ENCODE results near the gene PEX5L. TPM values are rescaled to one million over a fixed set of nuclear protein-coding genes. Genes with fewer than 3 reads are reported as not detected.
A peak's percentile ranks its signal among the peaks of the same experiment; 100 is the strongest.

Gene PEX5L
- total RNA-seq, 1 experiment from 2014 or later: 0.47 TPM

DNA sequence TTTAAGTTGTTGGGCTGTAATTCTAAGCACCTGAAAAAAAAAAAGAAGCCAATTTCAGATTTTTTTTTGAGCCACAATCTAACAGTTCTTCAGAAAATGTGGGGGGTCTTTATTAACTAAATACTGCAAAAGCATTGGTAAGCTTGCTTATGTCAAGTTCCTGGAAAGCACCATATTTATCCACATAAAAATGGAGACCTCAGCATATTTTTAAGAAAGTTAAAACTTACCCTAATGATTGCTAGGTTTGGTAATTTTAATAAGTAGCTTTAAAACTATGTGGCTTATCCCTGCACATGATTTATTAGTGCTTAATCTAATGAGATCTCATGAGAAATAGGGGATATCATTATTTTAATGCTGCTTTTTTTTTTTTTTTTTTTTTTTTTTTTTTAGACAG, 227.1 kb downstream of the PEX5L start:
- H3K36me3 Mint-ChIP-seq (ENCODE audit: insufficient read depth, unreplicated experiment): no peaks in the 10 kb centered on the region
- H3K4me1 Mint-ChIP-seq (ENCODE audit: insufficient read depth, unreplicated experiment): peaks cover 15% of the 10 kb centered on the region
- ChIA-PET POLR2A (no interaction called here), CTCF (interaction anchor here (0.6 to 1.1 kb wide), 4 partner anchors 59 to 788 kb away, joined by 3 to 5 read pairs (median 4); no protein-coding TSS in a partner anchor)
- H3K4me3 Mint-ChIP-seq (ENCODE audit: unreplicated experiment): no peak overlapping the region
- TF ChIP-seq, protein P1, sequence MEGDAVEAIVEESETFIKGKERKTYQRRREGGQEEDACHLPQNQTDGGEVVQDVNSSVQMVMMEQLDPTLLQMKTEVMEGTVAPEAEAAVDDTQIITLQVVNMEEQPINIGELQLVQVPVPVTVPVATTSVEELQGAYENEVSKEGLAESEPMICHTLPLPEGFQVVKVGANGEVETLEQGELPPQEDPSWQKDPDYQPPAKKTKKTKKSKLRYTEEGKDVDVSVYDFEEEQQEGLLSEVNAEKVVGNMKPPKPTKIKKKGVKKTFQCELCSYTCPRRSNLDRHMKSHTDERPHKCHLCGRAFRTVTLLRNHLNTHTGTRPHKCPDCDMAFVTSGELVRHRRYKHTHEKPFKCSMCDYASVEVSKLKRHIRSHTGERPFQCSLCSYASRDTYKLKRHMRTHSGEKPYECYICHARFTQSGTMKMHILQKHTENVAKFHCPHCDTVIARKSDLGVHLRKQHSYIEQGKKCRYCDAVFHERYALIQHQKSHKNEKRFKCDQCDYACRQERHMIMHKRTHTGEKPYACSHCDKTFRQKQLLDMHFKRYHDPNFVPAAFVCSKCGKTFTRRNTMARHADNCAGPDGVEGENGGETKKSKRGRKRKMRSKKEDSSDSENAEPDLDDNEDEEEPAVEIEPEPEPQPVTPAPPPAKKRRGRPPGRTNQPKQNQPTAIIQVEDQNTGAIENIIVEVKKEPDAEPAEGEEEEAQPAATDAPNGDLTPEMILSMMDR (IDR thresholded peaks at IDR 0.05; ENCODE audit: unreplicated experiment): no peak
- H3K27ac Mint-ChIP-seq (ENCODE audit: low read depth, unreplicated experiment): no peak overlapping the region
- H3K27me3 Mint-ChIP-seq (ENCODE audit: insufficient read depth, unreplicated experiment): no peaks in the 10 kb centered on the region
- H3K9me3 Mint-ChIP-seq (ENCODE audit: unreplicated experiment): no peaks in the 10 kb centered on the region
- intact Hi-C loops (cut with micrococcal nuclease): loop anchor here (2.0 to 5.0 kb wide), 2 partner anchors 41 to 57 kb away; no protein-coding TSS in a partner anchor
- no peak for DNase-seq (ENCODE audit: unreplicated experiment)
- no TSS peak for BruUV-seq (replicated peaks)

DNA sequence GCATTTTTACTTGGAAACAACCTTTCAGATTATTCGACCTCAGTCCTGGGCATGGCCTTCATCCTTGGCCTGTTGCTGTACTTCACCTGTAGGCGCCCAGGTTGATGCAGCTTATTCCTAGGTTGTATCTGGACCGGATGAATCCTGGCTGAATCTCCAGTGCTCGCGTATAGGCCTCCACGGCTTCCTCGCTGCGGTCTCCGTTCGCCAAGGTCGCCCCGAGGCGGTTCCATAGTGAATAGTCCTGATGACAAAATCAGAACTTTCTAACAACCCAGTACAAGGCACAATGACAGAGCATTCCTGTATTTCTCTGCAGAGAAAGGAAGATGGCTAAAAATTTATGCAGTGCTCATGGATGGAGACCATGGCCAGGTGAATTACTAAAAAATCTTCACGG, 229.1 kb downstream of the PEX5L start:
- H3K9me3 Mint-ChIP-seq (ENCODE audit: unreplicated experiment): no peaks in the 10 kb centered on the region
- peaks cover 15% of the 10 kb centered on the region for H3K4me1 Mint-ChIP-seq (ENCODE audit: insufficient read depth, unreplicated experiment)
- no peak overlapping the region for H3K4me3 Mint-ChIP-seq (ENCODE audit: unreplicated experiment)
- H3K36me3 Mint-ChIP-seq (ENCODE audit: insufficient read depth, unreplicated experiment): no peaks in the 10 kb centered on the region
- intact Hi-C loops (cut with micrococcal nuclease): no loop called here
- no peak for DNase-seq (ENCODE audit: unreplicated experiment)
- no peak overlapping the region for H3K27ac Mint-ChIP-seq (ENCODE audit: low read depth, unreplicated experiment)
- no peaks in the 10 kb centered on the region for H3K27me3 Mint-ChIP-seq (ENCODE audit: insufficient read depth, unreplicated experiment)
- CTCF ChIA-PET: no interaction called here
- TF ChIP-seq, protein P1 (IDR thresholded peaks at IDR 0.05; ENCODE audit: unreplicated experiment): no peak
- POLR2A ChIA-PET: no interaction called here
- no TSS peak for BruUV-seq (replicated peaks)

DNA sequence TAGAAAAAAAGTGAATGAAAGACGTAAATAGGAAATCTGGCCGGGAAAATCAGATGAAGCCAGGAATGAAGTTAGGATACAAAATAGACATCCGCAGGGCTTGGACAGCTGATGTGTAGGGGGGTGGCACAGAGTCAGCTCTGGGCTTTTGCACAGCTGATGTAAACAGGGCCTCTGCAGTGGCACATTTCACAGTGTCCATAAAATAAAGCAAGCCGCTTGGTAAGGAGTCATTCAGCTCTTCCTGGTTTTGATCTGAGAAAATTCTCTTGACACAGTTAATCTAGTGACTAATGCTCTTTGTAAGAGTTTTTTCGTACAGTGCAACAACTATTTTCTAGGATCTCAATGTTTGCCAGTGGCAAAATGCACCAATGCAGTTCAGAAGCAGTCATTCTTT, 230.6 kb downstream of the PEX5L start:
- no peak overlapping the region for H3K27ac Mint-ChIP-seq (ENCODE audit: low read depth, unreplicated experiment)
- H3K4me1 Mint-ChIP-seq (ENCODE audit: insufficient read depth, unreplicated experiment): peaks cover 10% of the 10 kb centered on the region
- no peaks in the 10 kb centered on the region for H3K9me3 Mint-ChIP-seq (ENCODE audit: unreplicated experiment)
- H3K36me3 Mint-ChIP-seq (ENCODE audit: insufficient read depth, unreplicated experiment): no peaks in the 10 kb centered on the region
- BruUV-seq (replicated peaks): no TSS peak
- TF ChIP-seq, protein P1 (IDR thresholded peaks at IDR 0.05; ENCODE audit: unreplicated experiment): no peak
- DNase-seq (ENCODE audit: unreplicated experiment): peak; percentile 12
- intact Hi-C loops (cut with micrococcal nuclease): no loop called here
- no peak overlapping the region for H3K4me3 Mint-ChIP-seq (ENCODE audit: unreplicated experiment)
- no peaks in the 10 kb centered on the region for H3K27me3 Mint-ChIP-seq (ENCODE audit: insufficient read depth, unreplicated experiment)
- CTCF ChIA-PET: interaction anchor here (0.5 kb wide), 1 partner anchor 123 kb away, joined by 3 read pairs; no protein-coding TSS in a partner anchor
- POLR2A ChIA-PET: interaction anchor here (0.6 kb wide), 1 partner anchor 156 kb away, joined by 3 read pairs; no protein-coding TSS in a partner anchor

- CTCF ChIA-PET: interaction anchor here (0.8 to 1.1 kb wide), 3 partner anchors 9 to 42 kb away, joined by 3 to 5 read pairs (median 4); no protein-coding TSS in a partner anchor
- H3K27me3 Mint-ChIP-seq (ENCODE audit: insufficient read depth, unreplicated experiment): no peaks in the 10 kb centered on the region
- H3K4me3 Mint-ChIP-seq (ENCODE audit: unreplicated experiment): no peak overlapping the region
- DNase-seq (ENCODE audit: unreplicated experiment): peak; percentile 34
- intact Hi-C loops (cut with micrococcal nuclease): no loop called here
- POLR2A ChIA-PET: interaction anchor here (0.6 to 1.6 kb wide), 3 partner anchors 10 to 969 kb away, joined by 3 to 8 read pairs (median 4); no protein-coding TSS in a partner anchor
- BruUV-seq (replicated peaks): TSS peak; percentile 93
- TF ChIP-seq, protein P1 (IDR thresholded peaks at IDR 0.05; ENCODE audit: unreplicated experiment): no peak
- peak overlapping the region; percentile 83 for H3K27ac Mint-ChIP-seq (ENCODE audit: low read depth, unreplicated experiment)
- peaks cover 18% of the 10 kb centered on the region for H3K4me1 Mint-ChIP-seq (ENCODE audit: insufficient read depth, unreplicated experiment)
- no peaks in the 10 kb centered on the region for H3K9me3 Mint-ChIP-seq (ENCODE audit: unreplicated experiment)
- no peaks in the 10 kb centered on the region for H3K36me3 Mint-ChIP-seq (ENCODE audit: insufficient read depth, unreplicated experiment)
Observed at GRCh38 chr3:179801856-179802255, 234.9 kb downstream of the PEX5L start.

Measured in MCF 10A (cell line).